K562 (cell line): ENCODE data around the gene PTPN14. TPM values are rescaled to one million over a fixed set of nuclear protein-coding genes. Genes with fewer than 3 reads are reported as not detected.

Experiments used
- ATAC-seq: fragments of 200-7000 bp; cut with Tn5 transposase; 3 replicates; pipeline ENCODE4 v1.9.1; 2020; ENCODE audit warnings: moderate library complexity
- BruUV-seq: library from RNA; stranded (reverse); fragments of 400-500 nt; replicated peaks from 2 replicates; lab custom pipeline; 2021; lab: Mats Ljungman, UMichigan
- CTCF ChIA-PET: fragments of 300-600 bp; formaldehyde crosslinking; extraction: SDS; loops from one replicate; lab custom pipeline; 2021; ENCODE audit warnings: low intra/inter-chr PET ratio; lab: Yijun Ruan, JAX
- POLR2A ChIA-PET: fragments of 300-600, 350-650 bp; sonication (Branson Sonifier 250); formaldehyde crosslinking; extraction: SDS; loops from one replicate; lab custom pipeline; 2021; ENCODE audit warnings: antibody characterized with exemption, inconsistent platforms; lab: Yijun Ruan, JAX
- DNase-seq, 4 experiments: peaks; one replicate each; pipeline versions ENCODE4 v3.0.0 to v3.0.0-alpha.2; 2011 to 2018; ENCODE audit warnings: low spot score in 3 of 4, mixed read lengths in 3 of 4; ENCODE audit errors: extremely low read depth in 1 of 4
- FAIRE-seq: peaks from 2 replicates; lab custom pipeline; 2011; peaks lifted over from hg19 to GRCh38; lab: Jason Lieb, UNC
- H2AFZ ChIP-seq: 2 replicates; pipeline ENCODE4 v1.6.0; 2011; ENCODE audit warnings: low read depth, low read length, control low read depth, inconsistent platforms
- H3K27ac ChIP-seq: fragments of 200-600 bp; 3 replicates; pipeline ENCODE4 v1.8.0; 2011; ENCODE audit warnings: low read depth, mild to moderate bottlenecking, control low read depth, inconsistent platforms, low read length, moderate library complexity, mixed read lengths; ENCODE audit errors: extremely low read depth
- H3K27me3 ChIP-seq, 2 experiments: fragments of 300-600 bp in 1 of 2; 2 replicates in 1 of 2; 3 replicates in 1 of 2; pipeline versions ENCODE4 v1.6.0 to v1.8.0; 2011; ENCODE audit warnings: inconsistent platforms in 2 of 2, low read length in 2 of 2, mild to moderate bottlenecking in 1 of 2, mixed read lengths in 1 of 2, moderate library complexity in 1 of 2; ENCODE audit not compliant: control insufficient read depth in 2 of 2, insufficient read depth in 2 of 2
- H3K36me3 ChIP-seq: fragments of 300-600 bp; 3 replicates; pipeline ENCODE4 v1.8.0; 2011; ENCODE audit warnings: mild to moderate bottlenecking, low read length, inconsistent platforms; ENCODE audit not compliant: control insufficient read depth, insufficient read depth
- H3K4me1 ChIP-seq, 2 experiments: fragments of 200-600 bp in 1 of 2; replicated peaks in 1 of 2; 2 replicates in 1 of 2; 3 replicates in 1 of 2; pipeline versions ENCODE4 v1.5.1 to v1.8.0; 2011; ENCODE audit warnings: inconsistent platforms in 2 of 2, low read length in 2 of 2, mild to moderate bottlenecking in 1 of 2, mixed read lengths in 1 of 2, moderate library complexity in 1 of 2; ENCODE audit not compliant: control insufficient read depth in 2 of 2, insufficient read depth in 2 of 2
- H3K4me2 ChIP-seq: 2 replicates; pipeline ENCODE4 v1.6.1; 2011; ENCODE audit warnings: low read length, control low read depth, inconsistent platforms, mixed read lengths; ENCODE audit not compliant: insufficient read depth
- H3K4me3 ChIP-seq: fragments of 200-600 bp; sonication (generic), shearing (Covaris generic); 2 replicates; pipeline ENCODE4 v1.5.1; 2016; ENCODE audit warnings: control low read depth, inconsistent platforms
- H3K79me2 ChIP-seq: fragments of 200-600 bp; 3 replicates; pipeline ENCODE4 v1.8.0; 2011; ENCODE audit warnings: low read length, inconsistent platforms; ENCODE audit not compliant: control insufficient read depth, insufficient read depth
- H3K9ac ChIP-seq, 2 experiments: 2 replicates each; pipeline versions ENCODE4 v1.6.0 to v1.6.1; 2011; ENCODE audit warnings: low read depth in 2 of 2, low read length in 2 of 2, control low read depth in 1 of 2, inconsistent platforms in 1 of 2, mild to moderate bottlenecking in 1 of 2, mixed read lengths in 1 of 2; ENCODE audit not compliant: insufficient read depth in 1 of 2
- H3K9me1 ChIP-seq: one replicate; pipeline ENCODE4 v1.6.0; 2011; ENCODE audit warnings: inconsistent platforms, mild to moderate bottlenecking, low read length, moderate library complexity; ENCODE audit not compliant: control insufficient read depth, insufficient read depth
- H3K9me3 ChIP-seq: replicated peaks from 2 replicates; pipeline ENCODE4 v1.5.1; 2011; ENCODE audit warnings: low read depth, low read length, inconsistent platforms; ENCODE audit not compliant: control insufficient read depth, insufficient read depth
- H4K20me1 ChIP-seq: replicated peaks from 2 replicates; pipeline ENCODE4 v1.6.1; 2011; ENCODE audit warnings: low read length, inconsistent platforms, mixed read lengths; ENCODE audit not compliant: control insufficient read depth, insufficient read depth
- CBX1 ChIP-seq: sonication (generic); IDR thresholded peaks from 2 replicates; pipeline ENCODE4 v1.6.1; 2016; ENCODE audit warnings: antibody characterized with exemption, low read depth, mild to moderate bottlenecking
- CHD4 ChIP-seq: fragments of 200-600 bp; sonication (generic); IDR thresholded peaks from 3 replicates; pipeline ENCODE4 v1.6.1; 2012; ENCODE audit warnings: low read depth, mild to moderate bottlenecking, mixed read lengths, low read length, inconsistent platforms; ENCODE audit not compliant: insufficient read depth, insufficient replicate concordance, poor library complexity, severe bottlenecking
- FOXA3 ChIP-seq, 2 experiments: fragments of 450-650 bp in 1 of 2; sonication (generic) in 1 of 2; formaldehyde crosslinking; IDR thresholded peaks in 1 of 2; conservative IDR thresholded peaks in 1 of 2; 2 replicates each; pipeline versions ENCODE4 v1.4.0 to v1.8.0; 2020 to 2022; ENCODE audit warnings: mild to moderate bottlenecking in 2 of 2, missing genetic modification reagents in 1 of 2
- HDAC6 ChIP-seq: IDR thresholded peaks from 2 replicates; pipeline ENCODE4 v1.6.1; 2012; ENCODE audit warnings: low read depth, mild to moderate bottlenecking, control low read depth, inconsistent platforms, low read length, moderate library complexity
- MAZ ChIP-seq, 2 experiments: fragments of 450-650 bp in 1 of 2; sonication (generic) in 1 of 2; formaldehyde crosslinking; IDR thresholded peaks in 1 of 2; conservative IDR thresholded peaks in 1 of 2; 2 replicates each; pipeline versions ENCODE4 v1.4.0 to v1.5.0; 2020; ENCODE audit warnings: mild to moderate bottlenecking in 1 of 2, missing genetic modification reagents in 1 of 2
- MECOM ChIP-seq: fragments of 250-450 bp; sonication (Bioruptor Pico); IDR thresholded peaks from 2 replicates; pipeline ENCODE4 v1.8.0; 2022; ENCODE audit warnings: inconsistent platforms
- PCBP2 ChIP-seq: fragments of 200-400 bp; formaldehyde crosslinking; IDR thresholded peaks from 2 replicates; pipeline ENCODE4 v1.6.1; 2018; ENCODE audit warnings: low read length, low read depth, mild to moderate bottlenecking, moderate library complexity; ENCODE audit not compliant: poor library complexity, severe bottlenecking
- POLR2A ChIP-seq: fragments of 450-650 bp; conservative IDR thresholded peaks from 2 replicates; pipeline ENCODE4 v1.6.1; 2016
- SIRT6 ChIP-seq: IDR thresholded peaks from one replicate; pipeline ENCODE4 v1.6.1; 2012; ENCODE audit warnings: low read depth, mild to moderate bottlenecking, control low read depth, inconsistent platforms, low read length, moderate library complexity
- TCFL5 ChIP-seq: fragments of 250-450 bp; sonication (Bioruptor Pico); conservative IDR thresholded peaks from 2 replicates; pipeline ENCODE4 v1.6.1; 2021; ENCODE audit warnings: mild to moderate bottlenecking, moderate library complexity, matching md5 sums
- WHSC1 ChIP-seq: IDR thresholded peaks from one replicate; pipeline ENCODE4 v1.6.1; 2012; ENCODE audit warnings: low read length, control low read depth, inconsistent platforms
- ZBTB8A ChIP-seq: fragments of 450-650 bp; IDR thresholded peaks from 2 replicates; pipeline ENCODE4 v1.6.1; 2018; ENCODE audit warnings: mild to moderate bottlenecking, moderate library complexity; ENCODE audit not compliant: partially characterized antibody
- ZNF274 ChIP-seq: IDR thresholded peaks from 2 replicates; pipeline ENCODE4 v1.6.1; 2011; ENCODE audit warnings: low read depth, mild to moderate bottlenecking, low read length, moderate library complexity, borderline replicate concordance
- ZNF347 ChIP-seq: fragments of 450-650 bp; formaldehyde crosslinking; IDR thresholded peaks from 2 replicates; pipeline ENCODE4 v1.4.0; 2020; ENCODE audit warnings: low read depth, mild to moderate bottlenecking, moderate library complexity
- ZNF507 ChIP-seq: conservative IDR thresholded peaks from 2 replicates; pipeline ENCODE4 v1.6.1; 2017; ENCODE audit warnings: missing genetic modification characterization, missing compliant biosample characterization
- ZNF764 ChIP-seq: fragments of 250-450 bp; sonication (Bioruptor Pico); IDR thresholded peaks from 2 replicates; pipeline ENCODE4 v1.4.0; 2020; ENCODE audit warnings: low read depth, mild to moderate bottlenecking, moderate library complexity
- ZNF79 ChIP-seq: fragments of 250-450 bp; sonication (Bioruptor Pico); IDR thresholded peaks from 2 replicates; pipeline ENCODE4 v1.4.0; 2020; ENCODE audit warnings: low read depth, mild to moderate bottlenecking, moderate library complexity
- WGBS: fragments of 100-300 bp; shearing (Covaris generic); methylation state at CpG from one replicate; pipeline ENCODE4 v1.1.6; 2016; ENCODE audit warnings: low coverage, mixed read lengths; ENCODE audit not compliant: insufficient coverage; ENCODE audit errors: missing lambda C conversion rate; 5-methylcytosine and 5-hydroxymethylcytosine counted together
- in situ Hi-C: fragments of 300-500 bp; cut with MboI; formaldehyde crosslinking; loops from 4 replicates; pipeline ENCODE4 v1.15.0; 2018; ENCODE audit warnings: inconsistent platforms, mixed read lengths
- intact Hi-C: fragments of 100-400 bp; cut with micrococcal nuclease; formaldehyde crosslinking; loops from 2 replicates; pipeline ENCODE4 v1.14.2; 2022
- polyA plus RNA-seq, 8 experiments: library from polyadenylated mRNA; depleted of rRNA in 4 of 8; stranded (reverse) in 5 of 8; unstranded in 3 of 8; fragments of >200 nt; fragmentation: Nextera tagmentation in 2 of 8; fragmentation: Illumina TruSeq in 1 of 8; extraction: Ambion mirVana in 2 of 8; extraction: Trizol in 1 of 8; gene quantifications; 2 replicates each; pipeline versions ENCODE4 v1.2.1 to v1.2.3, GENCODE V29; 2011 to 2014; ENCODE audit warnings: inconsistent platforms in 1 of 8, missing spikeins in 1 of 8
- total RNA-seq, 7 experiments: library from RNA; depleted of rRNA in 6 of 7; stranded (reverse); fragments of >200 nt in 6 of 7; fragmentation: Illumina TruSeq in 2 of 7; extraction: Trizol in 2 of 7; gene quantifications; 2 replicates each; pipeline versions ENCODE4 v1.2.1 to v1.2.3, GENCODE V29; 2011 to 2021; ENCODE audit warnings: low replicate concordance in 1 of 7

PTPN14 gene
- total and polyA plus RNA-seq, 9 of the 15 experiments (the other 6 are each of a cell fraction or from before 2014, with no cell fraction given), result 0.01 to 0.29 (median 0.04) TPM; not detected in 6

DNA sequence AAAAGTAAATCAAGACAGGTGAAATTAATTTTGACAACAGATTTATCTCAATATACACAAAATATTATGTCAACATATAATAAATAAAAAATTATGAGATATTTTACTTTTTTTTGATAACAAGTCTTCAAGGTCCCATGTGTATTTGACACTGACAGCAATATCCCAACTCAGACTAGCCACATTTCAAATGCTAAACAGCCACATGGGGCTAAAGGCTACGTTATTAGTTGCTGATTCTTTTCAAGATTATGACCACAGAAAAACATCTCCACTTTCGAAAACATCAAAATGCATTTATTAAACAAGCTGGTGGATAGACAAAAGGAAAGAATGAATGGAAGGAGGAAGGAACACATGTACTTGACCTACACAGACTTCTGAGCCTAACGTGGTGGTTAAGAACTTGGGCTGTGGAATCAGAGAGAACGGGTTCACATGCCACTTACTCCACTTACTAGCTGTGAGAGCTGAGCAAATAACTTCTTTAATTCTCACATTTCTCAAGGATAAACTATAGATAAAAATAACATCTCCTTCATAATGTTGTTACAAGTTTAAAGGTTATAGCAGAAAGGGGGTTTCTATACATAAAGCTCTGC is 13.4 kb downstream of the PTPN14 start:
- no peaks in the 10 kb centered on the region for H3K79me2 ChIP-seq
- DNase-seq, result no peak
- H3K9me3 ChIP-seq, result no peaks in the 10 kb centered on the region
- ChIA-PET POLR2A (interaction anchor here (0.7 kb wide), 1 partner anchor 16 kb away, joined by 4 read pairs; no protein-coding TSS in a partner anchor), CTCF (no interaction called here)
- H3K4me2 ChIP-seq, result no peak overlapping the region
- no peaks in the 10 kb centered on the region for H3K4me1 ChIP-seq
- no peaks in the 10 kb centered on the region for H3K36me3 ChIP-seq
- in situ Hi-C loops, result no loop called here
- TF ChIP-seq HDAC6 (no peak), PCBP2 (no peak), MECOM (no peak), ZNF274 (no peak)
- TF ChIP-seq, all 486 proteins: peak for 0
- Histone ChIP-seq H3K4me3 (no peak overlapping the region), H3K9me1 (no peaks in the 10 kb centered on the region), H3K9ac (no peak overlapping the region), H2AFZ (no peak overlapping the region), H4K20me1 (no peaks in the 10 kb centered on the region), H3K27ac (no peak overlapping the region), H3K27me3 (peaks cover 4 to 10% of the 10 kb centered on the region in 2 experiments; a peak in 3 of 5 replicates)
- ATAC-seq, result no peak
- intact Hi-C loops, result no loop called here
- FAIRE-seq, result no peak
- no TSS peak for BruUV-seq
- WGBS, result 0% methylated on average over 4 of the region's 4 CpGs

DNA sequence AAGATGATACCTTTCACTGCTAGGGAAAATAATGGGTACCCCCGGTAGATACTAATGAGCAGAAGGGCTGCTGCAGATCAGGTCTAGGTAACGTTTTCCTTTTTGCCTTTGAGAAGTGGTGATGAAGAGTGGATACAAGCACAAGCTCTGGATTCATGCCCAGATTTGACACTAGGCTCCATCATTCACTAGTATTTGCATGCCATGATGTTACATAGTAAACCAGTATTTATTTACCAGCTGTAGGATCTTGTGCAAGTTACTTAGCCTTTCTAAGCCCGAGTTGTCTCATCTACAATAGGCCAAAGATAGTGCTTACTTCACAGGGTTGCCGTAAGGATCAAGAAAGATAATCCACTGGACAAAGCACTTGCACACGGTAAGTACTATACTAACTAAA is 14.2 kb downstream of the PTPN14 start:
- POLR2A ChIA-PET, result no interaction called here
- in situ Hi-C loops, result no loop called here
- Histone ChIP-seq H2AFZ (no peak overlapping the region), H3K27ac (no peak overlapping the region), H3K79me2 (no peaks in the 10 kb centered on the region), H3K4me3 (no peak overlapping the region), H3K36me3 (no peaks in the 10 kb centered on the region), H3K9me1 (no peaks in the 10 kb centered on the region), H3K4me1 (no peaks in the 10 kb centered on the region), H3K27me3 (peaks cover 4 to 14% of the 10 kb centered on the region in 2 experiments; a peak in 4 of 5 replicates), H3K9me3 (no peaks in the 10 kb centered on the region), H3K4me2 (no peak overlapping the region), H3K9ac (no peak overlapping the region), H4K20me1 (no peaks in the 10 kb centered on the region)
- no TSS peak for BruUV-seq
- CTCF ChIA-PET, result no interaction called here
- ATAC-seq (no peak), FAIRE-seq (no peak), DNase-seq (no peak)
- intact Hi-C loops, result no loop called here
- 1% methylated on average over 5 of the region's 5 CpGs for WGBS
- TF ChIP-seq ZNF764 (CRISPR knock-in tag), result no peak
- TF ChIP-seq ZNF347 (CRISPR knock-in tag), result no peak
- TF ChIP-seq CBX1, result no peak
- TF ChIP-seq WHSC1, result no peak
- no peak for TF ChIP-seq ZNF507 (tag)
- TF ChIP-seq ZNF79 (CRISPR knock-in tag), result no peak
- no peak for TF ChIP-seq MAZ (CRISPR knock-in tag; conservative IDR thresholded peaks at IDR 0.05 in 1 of 2, IDR thresholded peaks at IDR 0.05 in 1 of 2)
- no peak for TF ChIP-seq FOXA3 (CRISPR knock-in tag; conservative IDR thresholded peaks at IDR 0.05 in 1 of 2, IDR thresholded peaks at IDR 0.05 in 1 of 2)
- no peak for TF ChIP-seq ZBTB8A
- no peak for TF ChIP-seq POLR2A
- no peak for TF ChIP-seq CHD4
- no peak for TF ChIP-seq TCFL5 (CRISPR knock-in tag)
- TF ChIP-seq SIRT6, result no peak
